A673 (cell line): ENCODE data around the gene MOXD1.

ENCODE experiments used
- EZH2 ChIP-seq: fragments of 200-600 bp; sonication (generic); IDR thresholded peaks from 2 replicates; pipeline ENCODE4 v1.6.1; 2017; ENCODE audit warnings: borderline replicate concordance, low read depth, mild to moderate bottlenecking, mixed read lengths, antibody characterized with exemption, low read length; ENCODE audit not compliant: poor library complexity, severe bottlenecking
- TF ChIP-seq, protein P1 (sequence below): fragments of 300-800, 200-600 bp; sonication (generic); conservative IDR thresholded peaks from 2 replicates; pipeline ENCODE4 v1.5.1; 2017; ENCODE audit warnings: low read depth, mild to moderate bottlenecking, antibody characterized with exemption, low read length, moderate library complexity, mixed read lengths

GRCh38 chr6:132285004-132285780 lies 116.1 kb downstream of the MOXD1 start:
- TF ChIP-seq, protein P1, sequence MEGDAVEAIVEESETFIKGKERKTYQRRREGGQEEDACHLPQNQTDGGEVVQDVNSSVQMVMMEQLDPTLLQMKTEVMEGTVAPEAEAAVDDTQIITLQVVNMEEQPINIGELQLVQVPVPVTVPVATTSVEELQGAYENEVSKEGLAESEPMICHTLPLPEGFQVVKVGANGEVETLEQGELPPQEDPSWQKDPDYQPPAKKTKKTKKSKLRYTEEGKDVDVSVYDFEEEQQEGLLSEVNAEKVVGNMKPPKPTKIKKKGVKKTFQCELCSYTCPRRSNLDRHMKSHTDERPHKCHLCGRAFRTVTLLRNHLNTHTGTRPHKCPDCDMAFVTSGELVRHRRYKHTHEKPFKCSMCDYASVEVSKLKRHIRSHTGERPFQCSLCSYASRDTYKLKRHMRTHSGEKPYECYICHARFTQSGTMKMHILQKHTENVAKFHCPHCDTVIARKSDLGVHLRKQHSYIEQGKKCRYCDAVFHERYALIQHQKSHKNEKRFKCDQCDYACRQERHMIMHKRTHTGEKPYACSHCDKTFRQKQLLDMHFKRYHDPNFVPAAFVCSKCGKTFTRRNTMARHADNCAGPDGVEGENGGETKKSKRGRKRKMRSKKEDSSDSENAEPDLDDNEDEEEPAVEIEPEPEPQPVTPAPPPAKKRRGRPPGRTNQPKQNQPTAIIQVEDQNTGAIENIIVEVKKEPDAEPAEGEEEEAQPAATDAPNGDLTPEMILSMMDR: no peak
- no peak for TF ChIP-seq EZH2
